C4-2B (cell line): ENCODE measurements around the gene FOXO6.

Experiments
- ZFX ChIP-seq: fragments of 450-650 bp; IDR thresholded peaks from 2 replicates; pipeline ENCODE4 v1.6.1; 2017
- TF ChIP-seq, protein P1 (sequence below): fragments of 450-650 bp; conservative IDR thresholded peaks from 2 replicates; pipeline ENCODE4 v1.5.1; 2017; ENCODE audit warnings: mild to moderate bottlenecking

- TF ChIP-seq ZFX = no peak
- TF ChIP-seq, protein P1, sequence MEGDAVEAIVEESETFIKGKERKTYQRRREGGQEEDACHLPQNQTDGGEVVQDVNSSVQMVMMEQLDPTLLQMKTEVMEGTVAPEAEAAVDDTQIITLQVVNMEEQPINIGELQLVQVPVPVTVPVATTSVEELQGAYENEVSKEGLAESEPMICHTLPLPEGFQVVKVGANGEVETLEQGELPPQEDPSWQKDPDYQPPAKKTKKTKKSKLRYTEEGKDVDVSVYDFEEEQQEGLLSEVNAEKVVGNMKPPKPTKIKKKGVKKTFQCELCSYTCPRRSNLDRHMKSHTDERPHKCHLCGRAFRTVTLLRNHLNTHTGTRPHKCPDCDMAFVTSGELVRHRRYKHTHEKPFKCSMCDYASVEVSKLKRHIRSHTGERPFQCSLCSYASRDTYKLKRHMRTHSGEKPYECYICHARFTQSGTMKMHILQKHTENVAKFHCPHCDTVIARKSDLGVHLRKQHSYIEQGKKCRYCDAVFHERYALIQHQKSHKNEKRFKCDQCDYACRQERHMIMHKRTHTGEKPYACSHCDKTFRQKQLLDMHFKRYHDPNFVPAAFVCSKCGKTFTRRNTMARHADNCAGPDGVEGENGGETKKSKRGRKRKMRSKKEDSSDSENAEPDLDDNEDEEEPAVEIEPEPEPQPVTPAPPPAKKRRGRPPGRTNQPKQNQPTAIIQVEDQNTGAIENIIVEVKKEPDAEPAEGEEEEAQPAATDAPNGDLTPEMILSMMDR = no peak
These were observed 62.4 kb downstream of the FOXO6 start for GRCh38 chr1:41423511-41424191.
